ENCODE measurements around the gene CTDSPL. TPM values are rescaled to one million over a fixed set of nuclear protein-coding genes. Genes with fewer than 3 reads are reported as not detected.

The CTDSPL gene
- total and polyA plus RNA-seq, 2 of the 8 experiments (the other 6 are each of a cell fraction or from before 2014, with no cell fraction given) = 20.3 to 42.2 TPM

DNA sequence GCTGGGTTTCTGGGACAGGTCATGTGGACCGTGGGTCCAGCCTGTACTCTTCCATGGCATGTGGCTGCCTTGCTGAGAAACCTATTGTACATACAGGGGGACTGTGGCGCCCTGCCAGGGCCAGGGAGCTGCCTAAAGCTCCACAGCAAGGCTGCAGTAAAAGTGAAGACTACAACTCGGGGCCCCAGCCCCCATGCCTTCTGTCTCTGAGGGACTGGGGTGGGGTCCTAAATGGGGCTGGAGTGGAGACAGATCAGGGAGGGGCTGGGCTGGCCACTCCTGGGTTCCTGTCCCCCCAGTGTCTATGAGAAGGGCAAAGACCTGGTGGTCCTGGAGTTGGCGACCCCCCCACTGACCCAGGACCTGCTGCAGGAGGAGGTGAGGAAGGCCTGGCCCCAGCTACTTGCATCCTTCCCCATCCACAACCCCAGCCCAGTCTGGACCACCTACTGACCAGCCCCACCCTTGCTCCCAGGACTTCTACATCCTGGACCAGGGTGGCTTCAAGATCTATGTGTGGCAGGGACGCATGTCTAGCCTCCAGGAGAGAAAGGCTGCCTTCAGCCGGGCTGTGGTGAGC is 136.2 kb downstream of the CTDSPL start:
- POLR2A ChIA-PET (ENCODE audit: partially characterized antibody) = interaction anchor here (0.9 kb wide), 1 partner anchor 21 kb away, joined by 3 read pairs; no protein-coding TSS in a partner anchor
- Histone ChIP-seq H3K27ac (ENCODE audit: low read depth, low read length) (no peak overlapping the region), H2AK5ac (ENCODE audit: low read depth, low read length) (no peak overlapping the region), H3K9ac (replicated peaks in 1 of 4; ENCODE audit: extremely low read depth in 1 of 4, low read depth in 3 of 4, low read length in 3 of 4) (no peak overlapping the region), H3K79me2 (ENCODE audit: control insufficient read depth in 1 of 2, insufficient read depth in 2 of 2, low read length in 2 of 2) (no peaks in the 10 kb centered on the region), H2BK12ac (ENCODE audit: low read depth, low read length) (no peak overlapping the region), H2BK5ac (ENCODE audit: low read depth, low read length) (no peak overlapping the region), H3K27me3 (replicated peaks in 1 of 4; ENCODE audit: control insufficient read depth in 3 of 4, extremely low read depth in 1 of 4, insufficient read depth in 3 of 4, low read length in 3 of 4) (peaks cover 0 to 13% (median 5%) of the 10 kb centered on the region in 4 experiments; a peak in 2 of 7 replicates), H3K56ac (replicated peaks; ENCODE audit: insufficient read length, low read depth, low read length) (no peak overlapping the region), H3K79me1 (ENCODE audit: low read depth, low read length) (no peaks in the 10 kb centered on the region; the same call in 1 of the 2 replicates), H3K4me1 (replicated peaks in 1 of 4; ENCODE audit: control insufficient read depth in 3 of 4, insufficient read depth in 4 of 4, low read length in 3 of 4) (peaks cover 0 to 15% (median 8%) of the 10 kb centered on the region in 4 experiments; a peak in 6 of 7 replicates), H3K23ac (ENCODE audit: insufficient read length) (no peak overlapping the region), H2BK15ac (ENCODE audit: low read length) (peak overlapping the region; percentile 55; the same call in 1 of the 2 replicates), H3K4ac (replicated peaks; ENCODE audit: insufficient read length, low read depth, low read length) (no peak overlapping the region), H3K4me2 (ENCODE audit: insufficient read depth in 1 of 2, low read depth in 2 of 2, low read length in 2 of 2) (peak overlapping the region in 1 of 2 experiments; percentile 91; a peak in 1 of 4 replicates), H3K14ac (ENCODE audit: insufficient read length) (no peak overlapping the region), H4K5ac (ENCODE audit: insufficient read length, low read depth, low read length) (no peak overlapping the region), H2BK120ac (replicated peaks; ENCODE audit: low read depth, low read length) (no peak overlapping the region), H2AFZ (ENCODE audit: low read length) (no peak overlapping the region), H3K9me3 (ENCODE audit: insufficient read depth in 2 of 2, low read depth in 1 of 2, low read length in 1 of 2) (no peaks in the 10 kb centered on the region), H4K91ac (replicated peaks; ENCODE audit: insufficient read length, low read length) (no peak overlapping the region), H2BK20ac (ENCODE audit: low read length) (no peak overlapping the region; the same call in 1 of the 2 replicates), H3K4me3 (ENCODE audit: extremely low read depth in 1 of 4, insufficient read depth in 2 of 4, low read depth in 3 of 4, low read length in 4 of 4) (no peak overlapping the region), H3K36me3 (ENCODE audit: control insufficient read depth in 2 of 4, insufficient read depth in 4 of 4, low read length in 3 of 4) (peaks cover 0 to 2% (median under 1%) of the 10 kb centered on the region in 4 experiments; a peak in 1 of 8 replicates), H3K23me2 (ENCODE audit: low read depth, low read length) (peaks cover 11% of the 10 kb centered on the region), H4K20me1 (replicated peaks in 1 of 2; ENCODE audit: control insufficient read depth in 1 of 2, insufficient read depth in 2 of 2, low read length in 2 of 2) (no peaks in the 10 kb centered on the region), H3K18ac (ENCODE audit: extremely low read depth, low read length) (no peak overlapping the region), H4K8ac (ENCODE audit: extremely low read depth, insufficient read depth, low read length) (no peak overlapping the region)
- CTCF ChIA-PET (ENCODE audit: partially characterized antibody) = interaction anchor here (0.6 to 2.1 kb wide), 13 partner anchors 12 to 664 kb away, joined by 3 to 34 read pairs (median 5); no protein-coding TSS in a partner anchor
- TF ChIP-seq EGR1 (IDR thresholded peaks at IDR 0.05; ENCODE audit: borderline replicate concordance, low read depth, low read length) (no peak), SP1 (IDR thresholded peaks at IDR 0.05; ENCODE audit: low read depth, low read length) (no peak), TAF7 (optimal IDR thresholded peaks at IDR 0.05; ENCODE audit: borderline replicate concordance, low read depth, low read length) (no peak), RNF2 (IDR thresholded peaks at IDR 0.05; ENCODE audit: borderline replicate concordance, low read depth, low read length, missing control alignments, poor library complexity, severe bottlenecking) (no peak), CHD1 (IDR thresholded peaks at IDR 0.05; ENCODE audit: low read depth, low read length) (no peak), CHD2 (IDR thresholded peaks at IDR 0.05; ENCODE audit: low read length) (no peak), TCF12 (IDR thresholded peaks at IDR 0.05; ENCODE audit: low read depth, low read length) (no peak), HDAC6 (IDR thresholded peaks at IDR 0.05; ENCODE audit: low read depth, low read length) (no peak), RFX5 (IDR thresholded peaks at IDR 0.05; ENCODE audit: borderline replicate concordance, low read depth, low read length) (no peak)
- TF ChIP-seq, protein P1, sequence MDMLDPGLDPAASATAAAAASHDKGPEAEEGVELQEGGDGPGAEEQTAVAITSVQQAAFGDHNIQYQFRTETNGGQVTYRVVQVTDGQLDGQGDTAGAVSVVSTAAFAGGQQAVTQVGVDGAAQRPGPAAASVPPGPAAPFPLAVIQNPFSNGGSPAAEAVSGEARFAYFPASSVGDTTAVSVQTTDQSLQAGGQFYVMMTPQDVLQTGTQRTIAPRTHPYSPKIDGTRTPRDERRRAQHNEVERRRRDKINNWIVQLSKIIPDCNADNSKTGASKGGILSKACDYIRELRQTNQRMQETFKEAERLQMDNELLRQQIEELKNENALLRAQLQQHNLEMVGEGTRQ (IDR thresholded peaks at IDR 0.05; ENCODE audit: low read length) = no peak
- TF ChIP-seq, protein P2, sequence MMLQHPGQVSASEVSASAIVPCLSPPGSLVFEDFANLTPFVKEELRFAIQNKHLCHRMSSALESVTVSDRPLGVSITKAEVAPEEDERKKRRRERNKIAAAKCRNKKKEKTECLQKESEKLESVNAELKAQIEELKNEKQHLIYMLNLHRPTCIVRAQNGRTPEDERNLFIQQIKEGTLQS (IDR thresholded peaks at IDR 0.05; ENCODE audit: insufficient read depth, low read depth, low read length) = no peak
- no peak for DNase-seq (ENCODE audit: low read depth in 1 of 2, low spot score in 2 of 2)
- 94% methylated on average over 5 of the region's 6 CpGs; no CpG with 5 or more reads in 1 of the 2 experiments for WGBS, 2 experiments (ENCODE audit: extremely low coverage in 1 of 2, insufficient coverage in 1 of 2, insufficient read length in 1 of 2, insufficient replicate concordance in 2 of 2, low coverage in 1 of 2, low lambda C conversion rate in 2 of 2, missing lambda C conversion rate in 1 of 2)
- no peak for FAIRE-seq
